ENCODE data around the gene ZBTB20. TPM values are rescaled to one million over a fixed set of nuclear protein-coding genes. Genes with fewer than 3 reads are reported as not detected.
A peak's percentile ranks its signal among the peaks of the same experiment; 100 is the strongest.

The ZBTB20 gene
- total RNA-seq, 6 donors from 2014 or later: 40.0 to 150 (median 65.8) TPM

GRCh38 chr3:115062412-115062956 is 84.6 kb downstream of the ZBTB20 start:
- H3K27me3 ChIP-seq: no peaks in the 10 kb centered on the region

GRCh38 chr3:115062009-115062408 is 85.1 kb downstream of the ZBTB20 start:
- H3K4me1 ChIP-seq: no peaks in the 10 kb centered on the region
- no peak overlapping the region for H3K27ac ChIP-seq
- H3K9me3 ChIP-seq: no peaks in the 10 kb centered on the region
- no peak for ATAC-seq (ENCODE audit: low FRiP score in 2 of 2)
- no peaks in the 10 kb centered on the region for H3K27me3 ChIP-seq
- TF ChIP-seq POLR2A (IDR thresholded peaks at IDR 0.05) (no peak), EP300 (IDR thresholded peaks at IDR 0.05) (no peak), POLR2AphosphoS5 (IDR thresholded peaks at IDR 0.05) (no peak), CTCF (IDR thresholded peaks at IDR 0.05) (no peak)
- no peaks in the 10 kb centered on the region for H3K36me3 ChIP-seq
- WGBS, 2 donors: 75% methylated on average over 2 of the region's 2 CpGs
- DNase-seq: no peak
- no peak overlapping the region for H3K4me3 ChIP-seq

More at GRCh38 chr3:115062412-115062956, 84.6 kb downstream of the ZBTB20 start:
- no peak overlapping the region for H3K27ac ChIP-seq
- DNase-seq (no peak), ATAC-seq (ENCODE audit: low FRiP score in 2 of 2) (no peak)
- H3K4me3 ChIP-seq: no peak overlapping the region
- H3K9me3 ChIP-seq: no peaks in the 10 kb centered on the region
- TF ChIP-seq EP300 (IDR thresholded peaks at IDR 0.05): no peak
- no peaks in the 10 kb centered on the region for H3K36me3 ChIP-seq
- no peaks in the 10 kb centered on the region for H3K4me1 ChIP-seq

- no peak for TF ChIP-seq POLR2AphosphoS5 (IDR thresholded peaks at IDR 0.05)
- no peak for TF ChIP-seq EP300 (IDR thresholded peaks at IDR 0.05)
- no peak for TF ChIP-seq CTCF (IDR thresholded peaks at IDR 0.05)
- TF ChIP-seq POLR2A (IDR thresholded peaks at IDR 0.05): no peak
- ATAC-seq (ENCODE audit: low FRiP score in 2 of 2) (no peak), DNase-seq (no peak)
- Histone ChIP-seq H3K4me3 (no peak overlapping the region), H3K9me3 (no peaks in the 10 kb centered on the region), H3K27me3 (no peaks in the 10 kb centered on the region), H3K27ac (no peak overlapping the region), H3K36me3 (no peaks in the 10 kb centered on the region), H3K4me1 (no peaks in the 10 kb centered on the region)
- WGBS, 2 donors: 70 to 74% methylated on average over 3 of the region's 3 CpGs
Measured at GRCh38 chr3:115052906-115053305, 94.2 kb downstream of the ZBTB20 start.

DNA sequence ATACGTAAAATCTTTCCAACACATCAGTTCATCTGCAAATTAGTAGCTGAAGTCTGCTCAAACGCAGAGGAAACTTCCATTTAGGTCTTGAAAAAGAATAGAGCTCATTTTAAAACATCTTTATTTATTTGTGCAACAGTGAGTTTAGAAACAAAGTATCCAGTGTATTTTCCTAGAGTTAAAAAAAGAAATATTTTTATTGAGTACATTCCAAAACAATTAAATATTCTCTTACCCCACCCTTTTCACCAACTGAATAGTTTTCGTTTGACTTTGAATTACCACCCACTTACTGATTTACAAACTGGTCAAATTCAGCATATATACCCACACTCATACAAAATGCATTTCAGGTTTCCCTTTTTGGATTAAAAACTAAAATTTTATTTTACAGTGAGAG is 104.7 kb downstream of the ZBTB20 start:
- 74% methylated on average over 3 of the region's 3 CpGs for WGBS, 2 donors
- TF ChIP-seq EP300 (IDR thresholded peaks at IDR 0.05) (no peak), POLR2AphosphoS5 (IDR thresholded peaks at IDR 0.05) (no peak), CTCF (IDR thresholded peaks at IDR 0.05) (no peak), POLR2A (IDR thresholded peaks at IDR 0.05) (no peak)
- Histone ChIP-seq H3K9me3 (no peaks in the 10 kb centered on the region), H3K27me3 (no peaks in the 10 kb centered on the region), H3K4me3 (no peak overlapping the region), H3K4me1 (peaks cover 0 to 11% (median 2%) of the 10 kb centered on the region in 4 donors), H3K27ac (peak overlapping the region in 1 of 4 donors; percentile 1), H3K36me3 (no peaks in the 10 kb centered on the region)
- no peak for ATAC-seq (ENCODE audit: low FRiP score in 2 of 2)
- DNase-seq: no peak

GRCh38 chr3:115040673-115041286 is 106.3 kb downstream of the ZBTB20 start:
- Histone ChIP-seq H3K36me3 (no peaks in the 10 kb centered on the region), H3K9me3 (no peaks in the 10 kb centered on the region), H3K4me1 (peaks cover 0 to 11% (median 2%) of the 10 kb centered on the region in 4 donors), H3K27ac (no peak overlapping the region), H3K27me3 (no peaks in the 10 kb centered on the region), H3K4me3 (no peak overlapping the region)
- peak in 1 of 2 donors; percentile 48 for ATAC-seq (ENCODE audit: low FRiP score in 2 of 2)
- 34 to 47% methylated on average over 4 of the region's 4 CpGs for WGBS, 2 donors
- TF ChIP-seq CTCF (IDR thresholded peaks at IDR 0.05): peak in 5 of 6 experiments; percentile 37 to 49 (median 45)
- no peak for TF ChIP-seq POLR2A (IDR thresholded peaks at IDR 0.05)
- DNase-seq: peak in 1 of 2 donors; percentile 31
